HepG2 (cell line): ENCODE measurements around the gene PSMC4. TPM values are rescaled to one million over a fixed set of nuclear protein-coding genes. Genes with fewer than 3 reads are reported as not detected.

ENCODE experiments used
- CCAR2 ChIP-seq: fragments of 200-400 bp; formaldehyde crosslinking; optimal IDR thresholded peaks from 2 replicates; pipeline ENCODE3; 2018; ENCODE audit warnings: low read depth, mild to moderate bottlenecking, low read length, moderate library complexity
- HOXA3 ChIP-seq: sonication (generic); formaldehyde crosslinking; IDR thresholded peaks from 2 replicates; pipeline ENCODE4 v1.5.0; 2020; ENCODE audit warnings: missing genetic modification reagents
- KDM4B ChIP-seq: sonication (generic); formaldehyde crosslinking; IDR thresholded peaks from 2 replicates; pipeline ENCODE4 v1.4.0; 2020; ENCODE audit warnings: missing genetic modification reagents
- RFXAP ChIP-seq: sonication (generic); formaldehyde crosslinking; IDR thresholded peaks from 2 replicates; pipeline ENCODE4 v1.4.0; 2020; ENCODE audit warnings: missing genetic modification reagents, borderline replicate concordance
- TBX2 ChIP-seq: sonication (generic); formaldehyde crosslinking; IDR thresholded peaks from 2 replicates; pipeline ENCODE4 v1.5.0; 2020; ENCODE audit warnings: missing genetic modification reagents, mild to moderate bottlenecking, borderline replicate concordance
- ZBTB1 ChIP-seq: sonication (generic); formaldehyde crosslinking; IDR thresholded peaks from 2 replicates; pipeline ENCODE4 v1.4.0; 2020; ENCODE audit warnings: missing genetic modification reagents, borderline replicate concordance
- ZNF484 ChIP-seq: sonication (generic); formaldehyde crosslinking; IDR thresholded peaks from 2 replicates; pipeline ENCODE4 v1.5.1; 2020; ENCODE audit warnings: mild to moderate bottlenecking, low read depth, missing genetic modification reagents, borderline replicate concordance
- ZNF577 ChIP-seq: sonication (generic); formaldehyde crosslinking; IDR thresholded peaks from 2 replicates; pipeline ENCODE4 v1.4.0; 2020; ENCODE audit warnings: mild to moderate bottlenecking, low read depth, missing genetic modification reagents, borderline replicate concordance
- ZNF776 ChIP-seq: sonication (generic); formaldehyde crosslinking; IDR thresholded peaks from 2 replicates; pipeline ENCODE4 v1.4.0; 2020; ENCODE audit warnings: mild to moderate bottlenecking, missing genetic modification reagents
- polyA plus RNA-seq, 8 experiments: library from polyadenylated mRNA; depleted of rRNA in 3 of 8; stranded (reverse) in 7 of 8; unstranded in 1 of 8; fragments of >200 nt; fragmentation: Illumina TruSeq in 4 of 8; extraction: Trizol in 4 of 8; gene quantifications; 2 replicates each; pipeline versions ENCODE4 v1.2.1 to v1.2.3, GENCODE V29; 2011 to 2016; ENCODE audit warnings: low read depth in 4 of 8, missing spikeins in 1 of 8, mixed read lengths in 1 of 8; ENCODE audit not compliant: insufficient read depth in 1 of 8
- total RNA-seq, 5 experiments: library from RNA; depleted of rRNA; stranded (reverse); fragments of >200 nt; fragmentation: Illumina TruSeq; extraction: Trizol; gene quantifications; 2 replicates each; pipeline ENCODE4 v1.2.3, GENCODE V29; 2016; ENCODE audit warnings: low read depth in 1 of 5
- TF ChIP-seq, protein P1 (sequence below): sonication (generic); formaldehyde crosslinking; IDR thresholded peaks from 2 replicates; pipeline ENCODE4 v1.4.0; 2020; ENCODE audit warnings: mild to moderate bottlenecking, missing genetic modification reagents, borderline replicate concordance
- TF ChIP-seq, protein P2 (sequence below): sonication (generic); formaldehyde crosslinking; IDR thresholded peaks from 2 replicates; pipeline ENCODE4 v1.4.0; 2020; ENCODE audit warnings: missing genetic modification reagents, borderline replicate concordance
- TF ChIP-seq, protein P3 (sequence below): sonication (generic); formaldehyde crosslinking; IDR thresholded peaks from 2 replicates; pipeline ENCODE4 v1.4.0; 2020; ENCODE audit warnings: missing genetic modification reagents; ENCODE audit errors: not compliant biosample characterization
- TF ChIP-seq, protein P4 (sequence below): sonication (generic); formaldehyde crosslinking; IDR thresholded peaks from 2 replicates; pipeline ENCODE4 v1.5.0; 2020; ENCODE audit warnings: missing genetic modification reagents, mild to moderate bottlenecking, borderline replicate concordance
- TF ChIP-seq, protein P5 (sequence below): sonication (generic); formaldehyde crosslinking; conservative IDR thresholded peaks from 2 replicates; pipeline ENCODE4 v1.4.0; 2020; ENCODE audit warnings: missing genetic modification reagents

Gene PSMC4
- total and polyA plus RNA-seq, 2 of the 13 experiments (the other 11 are each of a cell fraction or from before 2014, with no cell fraction given) = 49.9 to 160 TPM

GRCh38 chr19:39996811-39997637 lies 26.1 kb downstream of the PSMC4 start, which contains the start of gene ZNF546 (continued):
- TF ChIP-seq ZNF484 (no peak), KDM4B (CRISPR knock-in tag) (no peak), TBX2 (peak; percentile 29; the same call in 1 of the 2 replicates), ZNF577 (CRISPR knock-in tag) (0 out of 2 replicates have a peak, but pooled peaks have one; percentile 41), CCAR2 (no peak), RFXAP (CRISPR knock-in tag) (peak; percentile 57; the same call in 1 of the 2 replicates), HOXA3 (CRISPR knock-in tag) (peak; percentile 74), ZBTB1 (CRISPR knock-in tag) (0 out of 2 replicates have a peak, but pooled peaks have one; percentile 74), ZNF776 (CRISPR knock-in tag) (no peak)
- TF ChIP-seq, protein P1, sequence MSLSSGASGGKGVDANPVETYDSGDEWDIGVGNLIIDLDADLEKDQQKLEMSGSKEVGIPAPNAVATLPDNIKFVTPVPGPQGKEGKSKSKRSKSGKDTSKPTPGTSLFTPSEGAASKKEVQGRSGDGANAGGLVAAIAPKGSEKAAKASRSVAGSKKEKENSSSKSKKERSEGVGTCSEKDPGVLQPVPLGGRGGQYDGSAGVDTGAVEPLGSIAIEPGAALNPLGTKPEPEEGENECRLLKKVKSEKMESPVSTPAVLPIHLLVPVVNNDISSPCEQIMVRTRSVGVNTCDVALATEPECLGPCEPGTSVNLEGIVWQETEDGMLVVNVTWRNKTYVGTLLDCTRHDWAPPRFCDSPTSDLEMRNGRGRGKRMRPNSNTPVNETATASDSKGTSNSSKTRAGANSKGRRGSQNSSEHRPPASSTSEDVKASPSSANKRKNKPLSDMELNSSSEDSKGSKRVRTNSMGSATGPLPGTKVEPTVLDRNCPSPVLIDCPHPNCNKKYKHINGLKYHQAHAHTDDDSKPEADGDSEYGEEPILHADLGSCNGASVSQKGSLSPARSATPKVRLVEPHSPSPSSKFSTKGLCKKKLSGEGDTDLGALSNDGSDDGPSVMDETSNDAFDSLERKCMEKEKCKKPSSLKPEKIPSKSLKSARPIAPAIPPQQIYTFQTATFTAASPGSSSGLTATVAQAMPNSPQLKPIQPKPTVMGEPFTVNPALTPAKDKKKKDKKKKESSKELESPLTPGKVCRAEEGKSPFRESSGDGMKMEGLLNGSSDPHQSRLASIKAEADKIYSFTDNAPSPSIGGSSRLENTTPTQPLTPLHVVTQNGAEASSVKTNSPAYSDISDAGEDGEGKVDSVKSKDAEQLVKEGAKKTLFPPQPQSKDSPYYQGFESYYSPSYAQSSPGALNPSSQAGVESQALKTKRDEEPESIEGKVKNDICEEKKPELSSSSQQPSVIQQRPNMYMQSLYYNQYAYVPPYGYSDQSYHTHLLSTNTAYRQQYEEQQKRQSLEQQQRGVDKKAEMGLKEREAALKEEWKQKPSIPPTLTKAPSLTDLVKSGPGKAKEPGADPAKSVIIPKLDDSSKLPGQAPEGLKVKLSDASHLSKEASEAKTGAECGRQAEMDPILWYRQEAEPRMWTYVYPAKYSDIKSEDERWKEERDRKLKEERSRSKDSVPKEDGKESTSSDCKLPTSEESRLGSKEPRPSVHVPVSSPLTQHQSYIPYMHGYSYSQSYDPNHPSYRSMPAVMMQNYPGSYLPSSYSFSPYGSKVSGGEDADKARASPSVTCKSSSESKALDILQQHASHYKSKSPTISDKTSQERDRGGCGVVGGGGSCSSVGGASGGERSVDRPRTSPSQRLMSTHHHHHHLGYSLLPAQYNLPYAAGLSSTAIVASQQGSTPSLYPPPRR (CRISPR knock-in tag) = peak; percentile 18; the same call in 1 of the 2 replicates
- TF ChIP-seq, protein P2, sequence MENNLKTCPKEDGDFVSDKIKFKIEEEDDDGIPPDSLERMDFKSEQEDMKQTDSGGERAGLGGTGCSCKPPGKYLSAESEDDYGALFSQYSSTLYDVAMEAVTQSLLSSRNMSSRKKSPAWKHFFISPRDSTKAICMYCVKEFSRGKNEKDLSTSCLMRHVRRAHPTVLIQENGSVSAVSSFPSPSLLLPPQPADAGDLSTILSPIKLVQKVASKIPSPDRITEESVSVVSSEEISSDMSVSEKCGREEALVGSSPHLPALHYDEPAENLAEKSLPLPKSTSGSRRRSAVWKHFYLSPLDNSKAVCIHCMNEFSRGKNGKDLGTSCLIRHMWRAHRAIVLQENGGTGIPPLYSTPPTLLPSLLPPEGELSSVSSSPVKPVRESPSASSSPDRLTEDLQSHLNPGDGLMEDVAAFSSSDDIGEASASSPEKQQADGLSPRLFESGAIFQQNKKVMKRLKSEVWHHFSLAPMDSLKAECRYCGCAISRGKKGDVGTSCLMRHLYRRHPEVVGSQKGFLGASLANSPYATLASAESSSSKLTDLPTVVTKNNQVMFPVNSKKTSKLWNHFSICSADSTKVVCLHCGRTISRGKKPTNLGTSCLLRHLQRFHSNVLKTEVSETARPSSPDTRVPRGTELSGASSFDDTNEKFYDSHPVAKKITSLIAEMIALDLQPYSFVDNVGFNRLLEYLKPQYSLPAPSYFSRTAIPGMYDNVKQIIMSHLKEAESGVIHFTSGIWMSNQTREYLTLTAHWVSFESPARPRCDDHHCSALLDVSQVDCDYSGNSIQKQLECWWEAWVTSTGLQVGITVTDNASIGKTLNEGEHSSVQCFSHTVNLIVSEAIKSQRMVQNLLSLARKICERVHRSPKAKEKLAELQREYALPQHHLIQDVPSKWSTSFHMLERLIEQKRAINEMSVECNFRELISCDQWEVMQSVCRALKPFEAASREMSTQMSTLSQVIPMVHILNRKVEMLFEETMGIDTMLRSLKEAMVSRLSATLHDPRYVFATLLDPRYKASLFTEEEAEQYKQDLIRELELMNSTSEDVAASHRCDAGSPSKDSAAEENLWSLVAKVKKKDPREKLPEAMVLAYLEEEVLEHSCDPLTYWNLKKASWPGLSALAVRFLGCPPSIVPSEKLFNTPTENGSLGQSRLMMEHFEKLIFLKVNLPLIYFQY = peak; percentile 61; the same call in 1 of the 2 replicates
- TF ChIP-seq, protein P3, sequence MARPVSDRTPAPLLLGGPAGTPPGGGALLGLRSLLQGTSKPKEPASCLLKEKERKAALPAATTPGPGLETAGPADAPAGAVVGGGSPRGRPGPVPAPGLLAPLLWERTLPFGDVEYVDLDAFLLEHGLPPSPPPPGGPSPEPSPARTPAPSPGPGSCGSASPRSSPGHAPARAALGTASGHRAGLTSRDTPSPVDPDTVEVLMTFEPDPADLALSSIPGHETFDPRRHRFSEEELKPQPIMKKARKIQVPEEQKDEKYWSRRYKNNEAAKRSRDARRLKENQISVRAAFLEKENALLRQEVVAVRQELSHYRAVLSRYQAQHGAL (CRISPR knock-in tag) = peak; percentile 28
- TF ChIP-seq, protein P4, sequence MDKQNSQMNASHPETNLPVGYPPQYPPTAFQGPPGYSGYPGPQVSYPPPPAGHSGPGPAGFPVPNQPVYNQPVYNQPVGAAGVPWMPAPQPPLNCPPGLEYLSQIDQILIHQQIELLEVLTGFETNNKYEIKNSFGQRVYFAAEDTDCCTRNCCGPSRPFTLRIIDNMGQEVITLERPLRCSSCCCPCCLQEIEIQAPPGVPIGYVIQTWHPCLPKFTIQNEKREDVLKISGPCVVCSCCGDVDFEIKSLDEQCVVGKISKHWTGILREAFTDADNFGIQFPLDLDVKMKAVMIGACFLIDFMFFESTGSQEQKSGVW (CRISPR knock-in tag) = no peak; the same call in 1 of the 2 replicates
- TF ChIP-seq, protein P5, sequence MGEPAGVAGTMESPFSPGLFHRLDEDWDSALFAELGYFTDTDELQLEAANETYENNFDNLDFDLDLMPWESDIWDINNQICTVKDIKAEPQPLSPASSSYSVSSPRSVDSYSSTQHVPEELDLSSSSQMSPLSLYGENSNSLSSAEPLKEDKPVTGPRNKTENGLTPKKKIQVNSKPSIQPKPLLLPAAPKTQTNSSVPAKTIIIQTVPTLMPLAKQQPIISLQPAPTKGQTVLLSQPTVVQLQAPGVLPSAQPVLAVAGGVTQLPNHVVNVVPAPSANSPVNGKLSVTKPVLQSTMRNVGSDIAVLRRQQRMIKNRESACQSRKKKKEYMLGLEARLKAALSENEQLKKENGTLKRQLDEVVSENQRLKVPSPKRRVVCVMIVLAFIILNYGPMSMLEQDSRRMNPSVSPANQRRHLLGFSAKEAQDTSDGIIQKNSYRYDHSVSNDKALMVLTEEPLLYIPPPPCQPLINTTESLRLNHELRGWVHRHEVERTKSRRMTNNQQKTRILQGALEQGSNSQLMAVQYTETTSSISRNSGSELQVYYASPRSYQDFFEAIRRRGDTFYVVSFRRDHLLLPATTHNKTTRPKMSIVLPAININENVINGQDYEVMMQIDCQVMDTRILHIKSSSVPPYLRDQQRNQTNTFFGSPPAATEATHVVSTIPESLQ (CRISPR knock-in tag) = no peak
